Hepatocyte (in vitro differentiated cells): Measurements from ENCODE around the gene AAR2. TPM values are rescaled to one million over a fixed set of nuclear protein-coding genes. Genes with fewer than 3 reads are reported as not detected.

Experiments
- DNase-seq: peaks from one replicate; pipeline ENCODE4 v3.0.0-alpha.2; 2016; ENCODE audit warnings: low spot score
- H2AFZ ChIP-seq: fragments of 200-600 bp; sonication (generic); 2 replicates; pipeline ENCODE4 v1.6.0; 2016; ENCODE audit warnings: antibody characterized with exemption, mild to moderate bottlenecking
- H3K27ac ChIP-seq: fragments of 200-600 bp; sonication (generic); 2 replicates; pipeline ENCODE4 v1.5.1; 2016; ENCODE audit warnings: mild to moderate bottlenecking
- H3K27me3 ChIP-seq: fragments of 200-600 bp; sonication (generic); 2 replicates; pipeline ENCODE4 v1.6.1; 2016
- H3K36me3 ChIP-seq: fragments of 200-600 bp; sonication (generic); replicated peaks from 2 replicates; pipeline ENCODE4 v1.5.1; 2016; ENCODE audit warnings: low read depth; ENCODE audit not compliant: insufficient read depth
- H3K4me1 ChIP-seq: fragments of 200-600 bp; sonication (generic); 2 replicates; pipeline ENCODE4 v1.5.1; 2016; ENCODE audit warnings: mild to moderate bottlenecking, moderate library complexity; ENCODE audit not compliant: insufficient read depth
- H3K4me2 ChIP-seq: fragments of 200-600 bp; sonication (generic); 2 replicates; pipeline ENCODE4 v1.6.0; 2016
- H3K4me3 ChIP-seq: fragments of 200-600 bp; sonication (generic); 2 replicates; pipeline ENCODE4 v1.5.1; 2016; ENCODE audit warnings: mild to moderate bottlenecking
- H3K79me2 ChIP-seq: fragments of 200-600 bp; sonication (generic); 2 replicates; pipeline ENCODE4 v1.6.0; 2017; ENCODE audit warnings: mild to moderate bottlenecking
- H3K9me2 ChIP-seq: fragments of 200-600 bp; sonication (generic); replicated peaks from 2 replicates; pipeline ENCODE4 v1.6.0; 2017; ENCODE audit warnings: mild to moderate bottlenecking; ENCODE audit not compliant: insufficient read depth
- H3K9me3 ChIP-seq: fragments of 200-600 bp; sonication (generic); 2 replicates; pipeline ENCODE4 v1.5.1; 2016; ENCODE audit warnings: low read depth, mild to moderate bottlenecking
- H4K20me1 ChIP-seq: fragments of 200-600 bp; sonication (generic); 2 replicates; pipeline ENCODE4 v1.6.0; 2016; ENCODE audit warnings: mild to moderate bottlenecking; ENCODE audit not compliant: insufficient read depth, poor library complexity, severe bottlenecking
- EZH2 ChIP-seq: fragments of 200-600 bp; sonication (generic); IDR thresholded peaks from 2 replicates; pipeline ENCODE4 v1.6.1; 2016; ENCODE audit warnings: antibody characterized with exemption, mild to moderate bottlenecking, borderline replicate concordance
- EZH2phosphoT487 ChIP-seq: fragments of 200-600 bp; sonication (generic); IDR thresholded peaks from one replicate; pipeline ENCODE4 v1.6.1; 2018; ENCODE audit warnings: antibody characterized with exemption, mild to moderate bottlenecking, low read depth, moderate library complexity; ENCODE audit not compliant: unreplicated experiment, severe bottlenecking
- WGBS: methylation state at CpG from one replicate; pipeline ENCODE4 v1.1.6; 2016; ENCODE audit warnings: low lambda C conversion rate; ENCODE audit errors: missing lambda C conversion rate; 5-methylcytosine and 5-hydroxymethylcytosine counted together
- polyA plus RNA-seq: library from polyadenylated mRNA; unstranded; fragments of >200 nt; fragmentation: Nextera tagmentation; extraction: Ambion mirVana; gene quantifications from 2 replicates; pipeline ENCODE4 v1.2.1, GENCODE V29; 2016
- total RNA-seq: library from RNA; depleted of rRNA; stranded (reverse); fragments of >200 nt; gene quantifications from 2 replicates; pipeline ENCODE4 v1.2.3, GENCODE V29; 2014
- TF ChIP-seq, protein P1 (sequence below): fragments of 200-600 bp; sonication (generic); IDR thresholded peaks from 2 replicates; pipeline ENCODE4 v1.5.1; 2016; ENCODE audit warnings: antibody characterized with exemption, mild to moderate bottlenecking; ENCODE audit not compliant: poor library complexity

Gene AAR2
- total and polyA plus RNA-seq, 2 experiments from 2014 or later: 26.7 to 36.7 TPM

DNA sequence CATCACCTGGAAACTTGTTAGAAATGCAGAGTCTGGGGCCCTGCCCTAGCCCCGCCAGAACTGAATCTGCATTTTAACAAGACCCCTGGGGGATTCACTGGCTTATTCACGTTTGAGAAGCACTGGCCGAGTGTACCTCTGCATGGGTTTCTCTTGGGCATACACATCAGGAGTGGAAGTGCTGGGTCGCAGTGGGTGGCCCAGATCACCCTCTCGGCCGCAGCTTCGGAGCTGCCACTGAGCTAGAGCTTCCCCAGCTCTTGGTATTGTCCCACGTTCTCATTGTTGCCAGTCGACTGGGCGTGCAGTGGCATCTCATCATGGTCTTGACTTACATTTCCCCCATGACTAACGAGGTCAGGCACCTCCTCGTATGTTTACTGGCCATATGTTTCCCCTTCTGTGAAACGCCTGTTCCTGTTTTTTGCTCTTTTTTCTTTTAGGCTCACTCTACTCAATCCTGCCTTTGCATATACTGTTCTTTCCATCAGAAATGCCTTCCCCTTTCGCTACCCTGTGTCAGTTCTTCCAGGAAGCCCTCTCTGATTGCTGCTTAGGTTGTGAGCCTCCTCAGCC is 66.8 kb downstream of the AAR2 start:
- Histone ChIP-seq H3K27ac (no peak overlapping the region), H3K4me3 (no peak overlapping the region), H3K27me3 (peaks cover 73% of the 10 kb centered on the region), H4K20me1 (no peaks in the 10 kb centered on the region), H3K79me2 (no peaks in the 10 kb centered on the region), H3K4me1 (peaks cover 3% of the 10 kb centered on the region), H3K36me3 (no peaks in the 10 kb centered on the region), H3K9me3 (no peaks in the 10 kb centered on the region), H2AFZ (no peak overlapping the region), H3K4me2 (no peak overlapping the region), H3K9me2 (no peaks in the 10 kb centered on the region)
- WGBS: 53% methylated on average over 14 of the region's 14 CpGs
- TF ChIP-seq EZH2: no peak
- no peak for TF ChIP-seq EZH2phosphoT487
- TF ChIP-seq, protein P1, sequence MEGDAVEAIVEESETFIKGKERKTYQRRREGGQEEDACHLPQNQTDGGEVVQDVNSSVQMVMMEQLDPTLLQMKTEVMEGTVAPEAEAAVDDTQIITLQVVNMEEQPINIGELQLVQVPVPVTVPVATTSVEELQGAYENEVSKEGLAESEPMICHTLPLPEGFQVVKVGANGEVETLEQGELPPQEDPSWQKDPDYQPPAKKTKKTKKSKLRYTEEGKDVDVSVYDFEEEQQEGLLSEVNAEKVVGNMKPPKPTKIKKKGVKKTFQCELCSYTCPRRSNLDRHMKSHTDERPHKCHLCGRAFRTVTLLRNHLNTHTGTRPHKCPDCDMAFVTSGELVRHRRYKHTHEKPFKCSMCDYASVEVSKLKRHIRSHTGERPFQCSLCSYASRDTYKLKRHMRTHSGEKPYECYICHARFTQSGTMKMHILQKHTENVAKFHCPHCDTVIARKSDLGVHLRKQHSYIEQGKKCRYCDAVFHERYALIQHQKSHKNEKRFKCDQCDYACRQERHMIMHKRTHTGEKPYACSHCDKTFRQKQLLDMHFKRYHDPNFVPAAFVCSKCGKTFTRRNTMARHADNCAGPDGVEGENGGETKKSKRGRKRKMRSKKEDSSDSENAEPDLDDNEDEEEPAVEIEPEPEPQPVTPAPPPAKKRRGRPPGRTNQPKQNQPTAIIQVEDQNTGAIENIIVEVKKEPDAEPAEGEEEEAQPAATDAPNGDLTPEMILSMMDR: no peak
- no peak for DNase-seq

DNA sequence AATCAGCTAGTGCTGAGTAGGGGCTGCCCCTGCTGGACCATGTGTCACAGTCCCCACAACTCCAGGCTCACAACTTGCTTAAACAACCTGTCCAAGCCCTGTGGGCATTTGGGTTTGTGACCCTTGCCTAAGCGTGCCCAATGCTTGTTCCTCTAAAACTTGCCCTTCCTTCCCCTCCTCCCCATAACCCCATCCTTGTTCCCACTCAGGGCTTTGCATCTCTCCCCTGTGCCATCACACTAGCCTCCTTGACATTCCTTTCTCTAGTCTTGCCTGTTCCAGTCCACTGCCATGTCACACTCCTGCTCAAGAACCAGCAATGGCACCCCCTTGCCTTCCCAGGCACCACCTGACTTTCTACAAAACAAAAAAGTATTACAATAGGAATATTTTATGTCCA is 67.6 kb downstream of the AAR2 start:
- Histone ChIP-seq H2AFZ (no peak overlapping the region), H3K27me3 (peaks cover 80% of the 10 kb centered on the region), H3K9me3 (no peaks in the 10 kb centered on the region), H4K20me1 (no peaks in the 10 kb centered on the region), H3K4me3 (no peak overlapping the region), H3K4me2 (no peak overlapping the region), H3K4me1 (peaks cover 3% of the 10 kb centered on the region), H3K27ac (no peak overlapping the region), H3K36me3 (no peaks in the 10 kb centered on the region), H3K9me2 (no peaks in the 10 kb centered on the region), H3K79me2 (no peaks in the 10 kb centered on the region)
- 89% methylated on average over 1 of the region's 1 CpG for WGBS
- TF ChIP-seq EZH2phosphoT487 (no peak), EZH2 (no peak)
- TF ChIP-seq, protein P1: no peak
- DNase-seq: no peak

DNA sequence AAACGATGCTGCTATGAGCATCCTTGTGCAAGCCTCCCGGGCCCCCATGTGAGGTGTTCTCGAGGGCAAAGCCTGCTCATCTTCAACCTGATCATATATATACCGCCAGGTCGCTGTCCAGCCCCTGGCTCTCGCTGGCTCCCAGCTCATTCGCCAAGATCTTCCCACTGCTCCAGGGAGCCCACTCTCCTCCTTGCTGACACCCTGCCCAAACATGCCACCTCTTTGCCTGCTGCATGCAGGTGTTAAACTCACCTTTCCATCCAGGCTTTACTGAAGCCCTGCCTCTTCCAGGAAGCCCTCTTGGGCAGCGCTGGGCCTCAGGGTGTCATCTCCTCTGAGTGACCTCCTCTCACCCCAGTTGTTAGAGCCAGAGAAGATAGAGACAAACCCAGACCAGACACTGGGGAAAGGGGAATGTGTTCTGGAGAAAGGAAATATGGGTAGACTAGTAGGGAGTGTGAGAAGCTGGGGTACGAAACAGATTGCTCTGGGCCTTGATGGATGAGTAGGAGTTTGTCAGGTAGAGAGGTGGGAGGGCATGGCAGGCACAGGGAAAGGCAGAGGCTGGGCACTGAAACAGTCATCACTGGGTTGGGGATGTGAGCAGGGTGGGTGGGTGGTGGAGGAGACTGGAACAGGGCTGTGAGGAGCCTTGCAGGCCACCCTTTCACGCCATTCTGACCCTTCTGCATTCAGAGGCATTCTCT is 68.7 kb downstream of the AAR2 start:
- Histone ChIP-seq H3K9me3 (no peaks in the 10 kb centered on the region), H2AFZ (no peak overlapping the region), H3K79me2 (no peaks in the 10 kb centered on the region), H3K36me3 (no peaks in the 10 kb centered on the region), H3K4me2 (no peak overlapping the region), H3K4me1 (peaks cover 3% of the 10 kb centered on the region), H4K20me1 (no peaks in the 10 kb centered on the region), H3K9me2 (no peaks in the 10 kb centered on the region), H3K27ac (no peak overlapping the region), H3K4me3 (no peak overlapping the region), H3K27me3 (peaks cover 91% of the 10 kb centered on the region)
- DNase-seq: no peak
- TF ChIP-seq, protein P1: no peak
- no peak for TF ChIP-seq EZH2phosphoT487
- TF ChIP-seq EZH2: no peak
- WGBS: 39% methylated on average over 10 of the region's 10 CpGs
